ENCODE results near the gene STEAP4.

STEAP4 gene

DNA sequence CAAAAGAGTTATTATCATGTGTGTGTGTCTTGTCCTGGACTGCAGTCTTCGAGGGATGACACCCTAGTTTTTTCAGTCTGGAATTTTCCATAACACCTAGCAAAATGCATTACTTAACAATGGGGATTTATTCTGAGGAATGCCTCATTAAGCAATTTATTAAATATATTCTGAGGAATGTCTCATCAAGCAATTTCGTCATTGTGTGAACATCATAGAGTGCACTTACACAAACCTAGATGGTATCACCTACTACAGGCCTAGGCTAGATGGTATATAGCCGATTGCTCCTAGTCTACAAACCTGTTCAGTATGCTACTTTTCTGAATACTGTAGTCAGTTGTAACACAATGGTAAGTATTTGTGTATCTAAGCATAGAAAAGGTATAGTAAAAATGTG, 1.1 kb upstream of the STEAP4 start:
- H3K4me3 ChIP-seq (ENCODE audit: low read length): no peak overlapping the region
- TF ChIP-seq, protein P1, sequence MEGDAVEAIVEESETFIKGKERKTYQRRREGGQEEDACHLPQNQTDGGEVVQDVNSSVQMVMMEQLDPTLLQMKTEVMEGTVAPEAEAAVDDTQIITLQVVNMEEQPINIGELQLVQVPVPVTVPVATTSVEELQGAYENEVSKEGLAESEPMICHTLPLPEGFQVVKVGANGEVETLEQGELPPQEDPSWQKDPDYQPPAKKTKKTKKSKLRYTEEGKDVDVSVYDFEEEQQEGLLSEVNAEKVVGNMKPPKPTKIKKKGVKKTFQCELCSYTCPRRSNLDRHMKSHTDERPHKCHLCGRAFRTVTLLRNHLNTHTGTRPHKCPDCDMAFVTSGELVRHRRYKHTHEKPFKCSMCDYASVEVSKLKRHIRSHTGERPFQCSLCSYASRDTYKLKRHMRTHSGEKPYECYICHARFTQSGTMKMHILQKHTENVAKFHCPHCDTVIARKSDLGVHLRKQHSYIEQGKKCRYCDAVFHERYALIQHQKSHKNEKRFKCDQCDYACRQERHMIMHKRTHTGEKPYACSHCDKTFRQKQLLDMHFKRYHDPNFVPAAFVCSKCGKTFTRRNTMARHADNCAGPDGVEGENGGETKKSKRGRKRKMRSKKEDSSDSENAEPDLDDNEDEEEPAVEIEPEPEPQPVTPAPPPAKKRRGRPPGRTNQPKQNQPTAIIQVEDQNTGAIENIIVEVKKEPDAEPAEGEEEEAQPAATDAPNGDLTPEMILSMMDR (IDR thresholded peaks at IDR 0.05; ENCODE audit: insufficient read depth, low read depth, low read length, missing control alignments): no peak
- peak; percentile 60 for DNase-seq (ENCODE audit: low read depth)

DNA sequence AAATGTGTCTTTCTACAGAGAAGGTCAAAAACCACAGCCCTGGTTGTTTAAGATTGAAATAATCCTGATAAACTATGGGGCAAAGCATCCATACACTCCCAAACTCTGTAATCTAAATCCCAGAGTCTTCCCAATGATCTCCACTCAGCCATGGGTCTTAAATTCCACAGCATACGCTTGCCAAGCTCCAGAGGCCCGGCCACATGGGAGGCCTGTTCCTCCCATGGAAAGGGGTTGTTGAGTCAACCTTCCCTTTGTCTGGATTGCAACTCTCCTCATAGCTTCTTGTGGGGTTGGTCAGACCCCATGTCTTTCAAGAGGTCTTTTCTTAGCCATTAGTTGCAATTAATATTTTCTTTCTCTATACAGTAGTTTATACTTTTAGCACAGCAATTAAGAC, 718 bp upstream of the STEAP4 start:
- TF ChIP-seq, protein P1 (IDR thresholded peaks at IDR 0.05; ENCODE audit: insufficient read depth, low read depth, low read length, missing control alignments): no peak
- no peak overlapping the region for H3K4me3 ChIP-seq (ENCODE audit: low read length)
- no peak for DNase-seq (ENCODE audit: low read depth)

DNA sequence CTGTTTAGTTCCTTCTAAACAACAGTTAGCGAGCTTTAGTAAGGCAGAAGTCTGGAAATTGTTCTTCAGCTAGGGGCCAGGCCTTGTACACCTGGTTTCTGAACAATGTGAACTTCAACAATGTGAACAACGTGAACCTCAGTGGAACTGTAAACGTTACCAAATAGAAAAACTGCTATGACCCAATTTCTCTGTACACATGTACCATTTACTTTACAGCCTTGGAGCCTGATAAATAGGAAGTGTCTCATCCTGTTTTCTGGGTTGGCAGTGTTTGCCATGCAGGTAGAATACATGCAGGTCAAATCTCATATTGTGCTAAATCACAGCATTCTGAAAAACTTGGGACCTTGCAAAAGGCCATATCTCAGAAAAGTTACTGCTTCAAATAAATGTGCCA, 1.6 kb downstream of the STEAP4 start:
- TF ChIP-seq, protein P1 (IDR thresholded peaks at IDR 0.05; ENCODE audit: insufficient read depth, low read depth, low read length, missing control alignments): no peak

DNA sequence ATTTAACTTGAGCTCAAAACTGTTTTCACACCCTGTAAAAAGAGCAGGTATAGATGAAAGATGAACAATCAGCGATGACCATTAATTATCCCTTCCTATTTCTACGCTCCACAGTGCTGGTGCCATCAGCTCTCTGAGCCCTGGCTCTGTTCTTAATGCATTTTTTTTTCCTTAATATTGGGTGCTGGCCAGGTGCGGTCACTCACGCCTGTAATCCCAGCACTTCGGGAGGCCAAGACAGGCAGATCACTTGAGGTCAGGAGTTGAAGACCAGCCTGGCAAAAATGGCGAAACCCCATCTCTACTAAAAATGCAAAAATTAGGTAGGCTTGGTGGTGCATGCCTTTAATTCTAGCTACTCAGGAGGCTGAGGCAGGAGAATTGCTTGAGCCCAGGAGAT, 4.2 kb downstream of the STEAP4 start:
- TF ChIP-seq, protein P1 (IDR thresholded peaks at IDR 0.05; ENCODE audit: insufficient read depth, low read depth, low read length, missing control alignments): no peak
- no peak overlapping the region for H3K4me3 ChIP-seq (ENCODE audit: low read length)
- DNase-seq (ENCODE audit: low read depth): no peak

More for the DNA sequence above, 1.6 kb downstream of the STEAP4 start:
- H3K4me3 ChIP-seq (ENCODE audit: low read length): no peak overlapping the region
- DNase-seq (ENCODE audit: low read depth): no peak

DNA sequence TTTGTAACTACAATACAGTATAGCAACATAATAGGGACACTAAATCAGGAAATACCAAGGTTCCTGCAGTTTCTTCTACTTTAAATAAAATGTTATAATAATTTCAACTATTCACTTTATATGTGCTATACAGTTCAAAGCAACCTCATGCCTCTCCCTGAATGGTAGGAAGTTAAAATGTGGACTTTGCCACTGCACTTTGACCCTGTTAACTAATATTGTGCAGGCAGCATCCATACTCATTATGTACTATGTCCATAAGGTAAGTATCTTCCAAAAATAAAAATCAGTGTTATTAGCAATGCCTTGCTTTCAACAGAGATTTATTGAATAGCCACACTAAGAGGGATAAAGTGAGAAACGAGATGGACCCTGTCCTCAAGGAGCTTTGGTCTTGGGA, 4.8 kb downstream of the STEAP4 start:
- no peak overlapping the region for H3K4me3 ChIP-seq (ENCODE audit: low read length)
- no peak for DNase-seq (ENCODE audit: low read depth)
- TF ChIP-seq, protein P1 (IDR thresholded peaks at IDR 0.05; ENCODE audit: insufficient read depth, low read depth, low read length, missing control alignments): no peak

DNA sequence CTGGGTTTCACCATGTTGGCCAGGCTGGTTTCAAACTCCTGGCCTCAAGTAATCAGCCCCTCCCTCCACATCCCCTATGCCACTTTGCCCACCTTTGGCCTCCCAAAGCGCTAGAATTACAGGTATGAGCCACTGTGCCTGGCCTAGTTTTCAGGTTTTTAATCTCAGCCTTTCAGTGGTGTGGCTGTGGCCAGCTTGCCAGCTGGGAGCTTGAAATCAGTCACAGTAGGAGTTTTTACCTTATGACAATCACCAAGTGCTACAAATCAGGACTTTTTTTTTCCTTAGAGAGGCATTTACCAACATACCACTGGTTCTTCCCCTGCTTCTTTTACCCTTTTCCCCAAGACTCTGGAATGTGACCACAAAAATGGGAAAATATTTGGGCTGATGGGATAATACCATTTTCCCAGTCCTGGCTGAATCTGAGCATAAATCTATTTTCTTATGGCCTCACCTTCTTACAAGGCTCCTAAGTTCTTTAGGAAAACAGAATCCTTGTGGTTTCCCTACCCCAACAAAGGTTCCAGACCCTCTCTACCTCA, 6.2 kb downstream of the STEAP4 start:
- DNase-seq (ENCODE audit: low read depth): no peak
- H3K4me3 ChIP-seq (ENCODE audit: low read length): no peak overlapping the region
- TF ChIP-seq, protein P1 (IDR thresholded peaks at IDR 0.05; ENCODE audit: insufficient read depth, low read depth, low read length, missing control alignments): no peak

DNA sequence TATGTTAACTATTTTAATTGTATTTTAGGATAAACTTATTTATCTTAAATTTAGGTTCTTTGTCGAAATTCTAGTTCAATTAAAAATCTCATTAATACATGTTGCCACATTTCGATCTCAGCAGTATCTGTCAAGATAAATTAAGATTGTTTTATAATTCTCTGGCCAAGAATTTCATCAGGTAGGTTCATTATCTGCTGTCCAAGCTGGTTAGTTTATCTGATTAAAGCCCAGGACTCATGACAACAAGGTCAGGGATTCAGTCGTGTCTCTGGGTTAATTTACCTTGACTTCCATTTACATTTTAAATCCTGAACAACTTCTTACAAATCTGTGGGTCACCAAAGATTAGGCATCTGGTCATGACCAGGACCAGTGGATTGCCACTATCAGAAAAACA, 7.6 kb downstream of the STEAP4 start:
- no peak for DNase-seq (ENCODE audit: low read depth)
- TF ChIP-seq, protein P1 (IDR thresholded peaks at IDR 0.05; ENCODE audit: insufficient read depth, low read depth, low read length, missing control alignments): no peak
- no peak overlapping the region for H3K4me3 ChIP-seq (ENCODE audit: low read length)

Data from epithelial cell of esophagus (primary cell).